Fibroblast of pulmonary artery (primary cell): ENCODE results near the gene UTP15.

Source experiments
- DNase-seq: peaks from one replicate; pipeline ENCODE4 v3.0.0-alpha.2; 2010; ENCODE audit warnings: low read depth
- H3K4me3 ChIP-seq: replicated peaks from 2 replicates; pipeline ENCODE4 v1.5.1; 2011; ENCODE audit warnings: low read depth, mild to moderate bottlenecking, control low read depth, low read length, moderate library complexity
- TF ChIP-seq, protein P1 (sequence below): IDR thresholded peaks from 2 replicates; pipeline ENCODE4 v1.5.1; 2011; ENCODE audit warnings: mild to moderate bottlenecking, control low read depth, low read length, inconsistent platforms; ENCODE audit errors: missing control alignments

The UTP15 gene

DNA sequence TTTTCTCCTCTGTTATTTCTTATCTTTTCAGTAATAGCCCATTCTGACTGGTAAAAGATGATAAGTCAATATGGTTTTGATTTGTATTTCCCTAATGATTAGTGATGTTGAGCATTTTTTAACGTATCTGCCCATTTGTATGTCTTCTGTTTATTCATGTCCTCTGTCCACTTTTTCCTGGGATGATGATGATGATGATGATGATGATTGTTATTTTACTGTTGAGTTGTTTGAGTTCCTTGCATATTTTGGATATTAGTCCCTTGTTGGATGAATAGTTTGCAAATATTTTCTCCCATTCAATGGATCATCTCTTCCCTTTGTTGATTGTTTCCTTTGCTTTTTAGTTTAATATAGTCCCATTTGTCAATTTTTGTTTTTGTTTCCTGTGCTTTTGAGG lies 27.0 kb downstream of the UTP15 start:
- DNase-seq: peak; percentile 26
- TF ChIP-seq, protein P1, sequence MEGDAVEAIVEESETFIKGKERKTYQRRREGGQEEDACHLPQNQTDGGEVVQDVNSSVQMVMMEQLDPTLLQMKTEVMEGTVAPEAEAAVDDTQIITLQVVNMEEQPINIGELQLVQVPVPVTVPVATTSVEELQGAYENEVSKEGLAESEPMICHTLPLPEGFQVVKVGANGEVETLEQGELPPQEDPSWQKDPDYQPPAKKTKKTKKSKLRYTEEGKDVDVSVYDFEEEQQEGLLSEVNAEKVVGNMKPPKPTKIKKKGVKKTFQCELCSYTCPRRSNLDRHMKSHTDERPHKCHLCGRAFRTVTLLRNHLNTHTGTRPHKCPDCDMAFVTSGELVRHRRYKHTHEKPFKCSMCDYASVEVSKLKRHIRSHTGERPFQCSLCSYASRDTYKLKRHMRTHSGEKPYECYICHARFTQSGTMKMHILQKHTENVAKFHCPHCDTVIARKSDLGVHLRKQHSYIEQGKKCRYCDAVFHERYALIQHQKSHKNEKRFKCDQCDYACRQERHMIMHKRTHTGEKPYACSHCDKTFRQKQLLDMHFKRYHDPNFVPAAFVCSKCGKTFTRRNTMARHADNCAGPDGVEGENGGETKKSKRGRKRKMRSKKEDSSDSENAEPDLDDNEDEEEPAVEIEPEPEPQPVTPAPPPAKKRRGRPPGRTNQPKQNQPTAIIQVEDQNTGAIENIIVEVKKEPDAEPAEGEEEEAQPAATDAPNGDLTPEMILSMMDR: no peak

DNA sequence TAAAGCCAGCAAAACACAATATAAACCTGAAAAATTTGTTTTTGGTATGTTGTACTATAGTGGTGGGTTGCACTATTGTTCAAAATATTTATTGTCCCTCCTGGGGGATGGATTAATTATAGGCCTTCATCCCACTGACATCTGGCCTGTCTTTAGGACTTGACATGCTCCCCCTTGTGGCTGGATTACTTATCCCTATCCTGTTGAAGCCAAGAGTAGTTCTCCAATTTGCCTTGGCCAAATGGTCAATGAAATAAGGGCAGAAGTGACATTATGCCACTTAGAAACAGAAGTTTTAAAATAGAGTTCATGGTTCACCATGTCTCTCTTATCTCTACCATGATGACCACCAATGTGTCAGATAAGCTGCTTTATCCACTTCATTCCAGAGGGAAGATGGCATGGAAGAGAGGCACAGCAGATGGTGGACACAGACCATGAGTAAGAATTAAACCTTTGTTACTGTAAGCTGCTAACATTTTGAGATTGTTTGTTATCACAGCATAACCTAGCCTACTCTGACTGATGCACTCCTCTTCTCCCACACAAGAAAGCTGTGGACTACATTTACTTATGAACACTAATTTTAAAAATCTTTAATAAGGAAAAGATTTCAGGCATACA lies 31.3 kb downstream of the UTP15 start:
- TF ChIP-seq, protein P1: peak; percentile 64
- no peak overlapping the region for H3K4me3 ChIP-seq
- peak; percentile 54 for DNase-seq

More for the DNA sequence above, 27.0 kb downstream of the UTP15 start:
- no peak overlapping the region for H3K4me3 ChIP-seq

DNA sequence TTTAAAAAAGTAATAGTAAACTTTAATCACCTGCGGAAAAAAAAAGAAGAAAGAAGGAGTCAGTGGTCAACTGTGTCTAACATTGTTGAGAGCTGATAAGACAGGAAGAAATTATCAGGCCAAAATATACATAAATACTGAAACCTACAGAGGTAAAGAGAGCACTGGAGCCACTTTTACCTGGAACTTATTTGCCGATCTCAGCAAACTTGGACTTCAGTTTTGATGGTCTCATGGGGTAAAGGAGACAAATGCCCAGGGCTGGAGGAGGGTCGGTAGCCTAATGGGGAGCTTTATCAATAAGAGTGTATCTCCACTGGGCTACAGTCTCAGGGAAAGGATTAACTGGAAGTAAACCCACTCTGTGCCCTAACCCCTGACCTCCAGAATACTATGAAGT lies 33.8 kb downstream of the UTP15 start:
- TF ChIP-seq, protein P1: no peak
- no peak for DNase-seq
- H3K4me3 ChIP-seq: no peak overlapping the region

DNA sequence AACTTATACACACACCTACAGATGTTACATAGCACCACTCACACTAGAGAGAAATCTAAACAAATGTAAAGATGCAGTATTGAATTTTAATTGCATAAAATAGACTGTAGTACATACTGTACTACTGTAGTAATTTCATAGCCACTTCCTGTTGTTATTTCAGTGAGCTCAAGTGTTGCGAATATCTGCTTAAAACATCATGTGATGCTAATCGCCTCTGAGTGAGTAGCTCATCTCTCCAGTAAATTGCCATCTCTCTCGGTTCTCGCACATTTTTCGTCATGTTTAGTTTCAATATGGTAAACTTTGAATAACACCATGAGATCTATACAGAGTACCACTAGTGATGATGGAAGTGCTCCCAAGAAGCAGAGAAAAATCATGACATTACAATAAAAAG lies 38.5 kb downstream of the UTP15 start:
- peak; percentile 24 for DNase-seq
- H3K4me3 ChIP-seq: no peak overlapping the region
- TF ChIP-seq, protein P1: no peak

DNA sequence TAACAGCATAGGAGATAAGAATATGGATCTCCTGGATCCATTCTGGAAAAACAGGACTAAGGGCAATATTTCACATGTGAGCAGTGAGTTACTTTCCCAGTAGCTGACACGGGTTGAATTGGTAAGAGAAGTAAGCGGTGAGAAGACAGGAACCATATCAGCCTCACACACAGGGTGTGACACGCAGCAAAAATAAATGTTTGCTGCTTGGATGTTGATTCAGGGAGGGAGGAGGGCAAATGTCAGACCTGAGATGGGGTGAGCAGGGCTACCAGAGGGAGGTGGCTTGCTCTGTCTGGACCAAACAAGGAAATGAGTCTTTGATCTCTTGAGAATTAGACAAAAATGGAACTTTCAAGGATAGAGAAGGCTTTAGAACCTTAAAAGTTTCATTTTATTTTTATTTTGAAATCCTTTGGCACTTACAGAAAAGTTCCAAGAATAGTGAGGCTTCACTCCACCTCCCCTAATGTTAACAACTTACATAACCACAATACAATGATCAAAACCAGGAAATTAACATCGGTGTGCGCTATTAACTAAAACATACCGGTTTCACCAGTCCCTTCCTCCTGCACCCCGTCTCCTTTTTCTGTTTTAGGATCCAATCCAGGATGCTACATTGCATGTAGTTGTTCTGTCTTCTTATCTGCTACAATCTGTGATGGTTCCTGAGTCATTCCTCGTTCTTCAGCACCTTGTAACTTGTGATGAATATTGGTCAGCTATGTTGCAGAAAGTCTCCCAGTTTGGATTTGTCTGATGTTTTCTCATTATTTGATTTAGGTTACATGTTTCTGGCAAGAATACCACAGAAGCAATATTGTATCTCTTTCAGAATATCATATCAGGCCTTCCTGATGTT lies 39.9 kb downstream of the UTP15 start:
- DNase-seq: no peak
- no peak overlapping the region for H3K4me3 ChIP-seq
- TF ChIP-seq, protein P1: no peak

DNA sequence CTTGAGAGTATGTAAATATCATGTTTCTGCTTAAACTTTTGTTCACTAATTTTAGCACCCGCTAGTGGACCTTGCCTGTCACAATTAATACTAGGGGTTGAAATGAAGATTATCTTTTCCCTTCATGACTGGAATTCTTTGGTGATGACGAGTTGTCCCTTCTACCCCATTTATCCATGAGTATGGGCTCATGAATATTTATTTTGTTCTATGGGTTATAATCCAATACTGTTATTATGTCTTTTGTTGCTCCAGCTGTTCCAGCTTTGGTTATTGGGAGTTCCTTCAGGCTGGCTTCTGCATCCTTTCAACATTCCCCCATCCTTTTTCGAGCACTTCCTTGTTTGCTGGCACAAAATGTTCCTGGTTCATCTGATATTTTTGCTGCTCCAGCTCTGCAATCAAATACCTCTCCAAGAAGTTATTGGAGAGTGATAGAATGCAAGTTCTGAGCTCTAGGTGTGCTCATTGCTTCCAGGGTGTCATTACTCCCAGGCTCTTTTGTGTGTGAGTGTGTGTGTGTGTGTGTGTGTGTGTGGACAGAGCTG lies 40.7 kb downstream of the UTP15 start:
- no peak for DNase-seq
- TF ChIP-seq, protein P1: no peak
- H3K4me3 ChIP-seq: no peak overlapping the region
